ENCODE data around the gene KBTBD12.
A peak's percentile ranks its signal among the peaks of the same experiment; 100 is the strongest.
"Not testable (repeated sequence)": the region's sequence is repeated elsewhere in the genome, so short reads cannot be mapped to it uniquely, and the experiment has no call there.

The KBTBD12 gene

GRCh38 chr3:127903611-127904375 lies 11.2 kb upstream of the KBTBD12 start:
- DNase-seq (ENCODE audit: low read depth) = no peak
- TF ChIP-seq CTCF (conservative IDR thresholded peaks at IDR 0.05; ENCODE audit: low read length) = no peak
- H3K4me3 ChIP-seq (ENCODE audit: low read length) = no peak overlapping the region

DNA sequence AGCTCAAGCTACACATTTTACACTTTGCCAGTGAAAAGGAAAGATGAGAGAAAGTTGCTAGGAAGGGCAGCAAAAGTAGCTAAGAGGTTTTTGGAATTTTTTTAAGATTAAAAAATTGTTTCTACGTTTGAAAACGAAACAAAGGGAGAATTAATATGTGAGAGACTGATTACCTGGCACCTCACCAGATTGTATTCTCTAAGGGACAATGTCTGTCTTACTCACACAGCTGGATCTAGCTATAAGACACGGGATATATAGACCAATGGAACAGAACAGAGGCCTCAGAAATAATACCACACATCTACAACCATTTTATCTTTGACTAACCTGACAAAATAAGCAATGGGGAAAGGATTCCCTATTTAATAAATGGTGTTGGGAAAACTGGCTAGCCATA lies 9.5 kb upstream of the KBTBD12 start:
- TF ChIP-seq CTCF (conservative IDR thresholded peaks at IDR 0.05; ENCODE audit: low read length) = no peak
- no peak for DNase-seq (ENCODE audit: low read depth)
- no peak overlapping the region for H3K4me3 ChIP-seq (ENCODE audit: low read length)

DNA sequence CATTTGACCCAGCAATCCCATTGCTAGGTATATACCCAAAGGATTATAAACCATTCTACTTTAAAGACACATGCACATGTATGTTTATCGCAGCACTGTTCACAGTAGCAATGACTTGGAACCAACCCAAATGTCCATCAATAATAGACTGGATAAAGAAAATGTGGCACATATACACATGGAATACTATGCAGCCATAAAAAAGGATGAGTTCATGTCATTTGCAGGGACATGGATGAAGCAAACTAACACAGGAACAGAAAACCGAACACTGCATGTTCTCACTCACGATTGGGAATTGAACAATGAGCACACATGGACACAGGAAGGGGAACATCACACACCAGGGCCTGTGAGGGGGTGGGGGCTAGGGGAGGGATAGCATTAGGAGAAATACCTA lies 8.4 kb upstream of the KBTBD12 start:
- not testable (repeated sequence) for H3K4me3 ChIP-seq (ENCODE audit: low read length); DNase-seq (ENCODE audit: low read depth)

- no peak for DNase-seq (ENCODE audit: low read depth)
- TF ChIP-seq CTCF (conservative IDR thresholded peaks at IDR 0.05; ENCODE audit: low read length) = no peak
- no peak overlapping the region for H3K4me3 ChIP-seq (ENCODE audit: low read length)
Measured at GRCh38 chr3:127908202-127908601, 6.8 kb upstream of the KBTBD12 start.

GRCh38 chr3:127908951-127909350 lies 6.1 kb upstream of the KBTBD12 start:
- TF ChIP-seq CTCF (conservative IDR thresholded peaks at IDR 0.05; ENCODE audit: low read length) = no peak
- no peak overlapping the region for H3K4me3 ChIP-seq (ENCODE audit: low read length)
- DNase-seq (ENCODE audit: low read depth) = no peak

DNA sequence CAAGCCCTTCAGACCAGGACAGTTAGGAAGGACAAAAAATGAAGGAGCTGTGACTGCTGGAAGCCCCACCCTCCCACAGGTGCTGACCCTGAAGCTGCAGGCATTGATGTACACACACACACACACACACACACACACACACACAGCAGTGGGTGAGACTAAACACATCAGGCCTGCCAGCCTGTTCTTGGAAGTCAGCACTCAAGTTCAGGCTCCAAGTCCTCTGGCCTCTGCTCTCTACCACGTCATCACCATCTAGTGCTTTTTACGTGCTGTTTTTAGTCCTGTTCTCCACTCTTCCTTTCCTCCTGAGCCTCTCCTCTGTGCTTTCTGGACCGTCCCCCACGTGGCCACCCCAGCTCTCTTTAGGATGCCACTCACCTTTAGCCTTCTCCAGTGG lies 5.4 kb upstream of the KBTBD12 start:
- TF ChIP-seq CTCF (conservative IDR thresholded peaks at IDR 0.05; ENCODE audit: low read length) = no peak
- no peak for DNase-seq (ENCODE audit: low read depth)
- H3K4me3 ChIP-seq (ENCODE audit: low read length) = no peak overlapping the region

GRCh38 chr3:127911421-127911931 lies 3.6 kb upstream of the KBTBD12 start:
- H3K4me3 ChIP-seq (ENCODE audit: low read length) = no peak overlapping the region
- no peak for TF ChIP-seq CTCF (conservative IDR thresholded peaks at IDR 0.05; ENCODE audit: low read length)
- peak; percentile 13 for DNase-seq (ENCODE audit: low read depth)

DNA sequence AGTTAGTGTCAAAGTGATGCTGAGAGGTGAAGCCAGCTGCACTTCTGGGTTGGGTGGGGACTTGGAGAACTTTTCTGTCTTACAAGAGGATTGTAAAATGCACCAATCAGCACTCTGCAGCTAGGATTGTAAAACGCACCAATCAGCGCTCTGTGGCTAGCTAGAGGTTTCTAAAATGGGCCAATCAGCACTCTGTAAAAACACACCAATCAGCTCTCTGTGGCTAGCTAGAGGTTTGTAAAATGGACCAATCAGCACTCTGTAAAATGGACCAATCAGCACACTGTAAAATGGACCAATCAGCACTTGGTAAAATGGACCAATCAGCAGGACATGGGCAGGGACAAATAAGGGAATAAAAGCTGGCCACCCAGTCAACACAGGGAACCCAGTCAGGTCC lies 1.2 kb upstream of the KBTBD12 start:
- H3K4me3 ChIP-seq (ENCODE audit: low read length); DNase-seq (ENCODE audit: low read depth): not testable (repeated sequence)
